Islet of Langerhans (tissue), 1 donor: ENCODE measurements around the gene DARS2.
"Not testable (repeated sequence)": the region's sequence is repeated elsewhere in the genome, so short reads cannot be mapped to it uniquely, and the experiment has no call there.

Experiments
- FAIRE-seq: peaks from one replicate; lab custom pipeline; 2011; peaks lifted over from hg19 to GRCh38; lab: Jason Lieb, UNC

Gene DARS2

GRCh38 chr1:173862146-173862768 is 37.8 kb downstream of the DARS2 start:
- not testable (repeated sequence) for FAIRE-seq

GRCh38 chr1:173862769-173863223 is 38.3 kb downstream of the DARS2 start:
- no peak for FAIRE-seq

GRCh38 chr1:173863224-173864161 is 39.0 kb downstream of the DARS2 start:
- no peak for FAIRE-seq

- FAIRE-seq = no peak
These were observed 39.9 kb downstream of the DARS2 start for GRCh38 chr1:173864179-173864867.

GRCh38 chr1:173865468-173866164 is 41.1 kb downstream of the DARS2 start:
- FAIRE-seq = no peak

GRCh38 chr1:173866413-173867115 is 42.1 kb downstream of the DARS2 start:
- no peak for FAIRE-seq

- no peak for FAIRE-seq
These were observed 42.8 kb downstream of the DARS2 start for GRCh38 chr1:173867141-173867752.

GRCh38 chr1:173867753-173868265 is 43.3 kb downstream of the DARS2 start, which contains the start of gene GAS5:
Gene GAS5, minus strand, starts transcription at chr1:173867989.
- peak; percentile 84 for FAIRE-seq

GRCh38 chr1:173868266-173869020 is 44.0 kb downstream of the DARS2 start, which contains the start of gene ZBTB37:
Gene ZBTB37, plus strand, starts transcription at chr1:173868380. Its CDS starts 1,846 bp downstream, at chr1:173870226.
- no peak for FAIRE-seq

- FAIRE-seq = no peak
These were observed 44.5 kb downstream of the DARS2 start for GRCh38 chr1:173869021-173869359.

GRCh38 chr1:173870252-173871075 is 46.0 kb downstream of the DARS2 start:
- no peak for FAIRE-seq

- no peak for FAIRE-seq
These were observed 46.6 kb downstream of the DARS2 start for GRCh38 chr1:173871091-173871490.

GRCh38 chr1:173871500-173871899 is 47.0 kb downstream of the DARS2 start:
- no peak for FAIRE-seq

GRCh38 chr1:173876732-173877131 is 52.3 kb downstream of the DARS2 start:
- no peak for FAIRE-seq

- FAIRE-seq = no peak
These were observed 53.8 kb downstream of the DARS2 start for GRCh38 chr1:173878251-173878650.

GRCh38 chr1:173881117-173881516 is 56.6 kb downstream of the DARS2 start:
- FAIRE-seq = not testable (repeated sequence)

- no peak for FAIRE-seq
These were observed 60.2 kb downstream of the DARS2 start for GRCh38 chr1:173884701-173885100.

- FAIRE-seq = no peak
These were observed 62.5 kb downstream of the DARS2 start for GRCh38 chr1:173886746-173887611.
